Measurements from ENCODE around the gene PPP4R1.

The PPP4R1 gene

DNA sequence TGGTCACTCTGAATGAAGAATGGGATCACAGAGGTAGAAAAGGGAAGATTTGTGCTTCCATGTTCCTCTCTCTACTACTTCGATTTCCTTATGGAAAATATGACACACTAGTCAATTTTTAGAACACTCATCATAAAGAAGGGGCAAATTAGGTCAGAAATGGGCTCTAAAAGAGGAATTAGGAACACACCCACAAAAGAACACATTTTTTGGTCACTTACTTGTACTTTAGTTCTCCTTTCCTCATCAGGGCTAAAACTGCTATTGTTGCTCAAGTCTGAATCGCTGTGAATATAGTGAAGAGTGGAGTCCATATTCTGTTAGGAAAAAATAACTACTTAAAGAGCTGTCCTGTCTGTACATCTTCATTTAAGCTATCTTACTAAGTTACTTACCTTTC is 52.6 kb downstream of the PPP4R1 start:
- no peak for DNase-seq (ENCODE audit: low spot score)
- no peak for TF ChIP-seq CTCF (IDR thresholded peaks at IDR 0.05; ENCODE audit: extremely low read depth, missing control alignments)

GRCh38 chr18:9559253-9559652 is 55.1 kb downstream of the PPP4R1 start:
- TF ChIP-seq CTCF (IDR thresholded peaks at IDR 0.05; ENCODE audit: extremely low read depth, missing control alignments), result no peak

DNA sequence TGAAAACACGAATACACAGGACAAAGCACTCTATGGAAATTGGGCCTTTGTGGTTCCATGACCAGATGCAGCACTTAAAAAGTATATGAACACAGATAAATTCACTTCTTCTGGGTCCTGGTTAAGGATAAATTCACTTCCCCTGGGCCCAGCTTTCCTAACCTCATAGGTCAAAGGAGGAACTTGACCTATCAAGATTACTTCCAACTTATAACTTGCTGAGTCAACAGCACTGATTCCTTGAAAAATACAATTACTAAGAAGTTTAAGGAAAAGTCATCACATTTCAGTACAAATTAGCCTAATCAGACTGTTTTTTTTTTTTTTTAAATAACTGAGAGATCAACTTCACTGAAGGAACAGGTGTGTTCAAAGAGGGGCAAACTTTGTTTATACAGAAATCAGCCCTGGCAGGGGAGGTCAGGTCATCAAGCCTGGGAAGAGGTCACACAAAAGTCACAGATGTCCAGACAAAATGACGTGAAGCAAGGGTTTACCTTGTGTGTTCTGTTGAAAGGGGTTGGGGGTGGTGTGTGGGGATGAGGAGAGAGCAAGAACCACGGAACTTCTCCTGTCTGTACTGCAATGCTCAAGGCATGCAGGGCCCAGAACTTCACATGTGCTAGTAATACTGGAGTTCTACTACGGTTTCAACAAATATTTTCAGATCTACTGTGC is 55.8 kb downstream of the PPP4R1 start:
- TF ChIP-seq CTCF (IDR thresholded peaks at IDR 0.05; ENCODE audit: extremely low read depth, missing control alignments), result no peak
- DNase-seq (ENCODE audit: low spot score), result no peak

More at GRCh38 chr18:9559253-9559652, 55.1 kb downstream of the PPP4R1 start:
- DNase-seq (ENCODE audit: low spot score), result no peak

GRCh38 chr18:9557250-9557943 is 57.0 kb downstream of the PPP4R1 start:
- TF ChIP-seq CTCF (IDR thresholded peaks at IDR 0.05; ENCODE audit: extremely low read depth, missing control alignments), result no peak
- no peak for DNase-seq (ENCODE audit: low spot score)

GRCh38 chr18:9552616-9553015 is 61.7 kb downstream of the PPP4R1 start:
- TF ChIP-seq CTCF (IDR thresholded peaks at IDR 0.05; ENCODE audit: extremely low read depth, missing control alignments), result no peak
- DNase-seq (ENCODE audit: low spot score), result no peak

DNA sequence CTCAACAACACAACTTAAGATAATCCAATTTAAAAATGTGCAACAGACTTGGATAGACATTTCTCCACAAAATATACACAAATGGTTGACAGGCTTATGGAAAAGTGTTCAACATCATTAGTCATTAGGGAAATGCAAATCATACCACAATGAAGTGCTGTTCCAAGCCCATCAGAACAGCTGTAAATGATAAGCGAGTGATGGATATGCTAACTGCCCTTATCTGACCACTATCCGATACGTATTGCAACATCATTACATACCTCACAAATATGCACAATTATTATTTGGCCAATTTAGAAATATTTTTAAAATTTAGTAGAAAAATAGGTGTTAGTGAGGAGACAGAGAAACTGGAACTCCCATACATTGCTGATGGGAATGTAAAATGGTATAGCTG is 62.2 kb downstream of the PPP4R1 start:
- TF ChIP-seq CTCF (IDR thresholded peaks at IDR 0.05; ENCODE audit: extremely low read depth, missing control alignments), result no peak
- DNase-seq (ENCODE audit: low spot score), result no peak

GRCh38 chr18:9550429-9550828 is 63.9 kb downstream of the PPP4R1 start:
- TF ChIP-seq CTCF (IDR thresholded peaks at IDR 0.05; ENCODE audit: extremely low read depth, missing control alignments), result no peak
- DNase-seq (ENCODE audit: low spot score), result no peak
